Rectal smooth muscle tissue (tissue), 1 donor: ENCODE results near the gene CHRNB1.

ENCODE experiments used
- H3K27ac ChIP-seq: one replicate; pipeline ENCODE4 v1.7.0; 2013; ENCODE audit warnings: low read depth, low read length, inconsistent platforms
- H3K27me3 ChIP-seq: one replicate; pipeline ENCODE4 v1.7.0; 2013; ENCODE audit warnings: low read length; ENCODE audit not compliant: control insufficient read depth, insufficient read depth
- H3K36me3 ChIP-seq: one replicate; pipeline ENCODE4 v1.7.0; 2013; ENCODE audit warnings: low read length; ENCODE audit not compliant: control insufficient read depth, insufficient read depth
- H3K4me1 ChIP-seq: one replicate; pipeline ENCODE4 v1.7.0; 2013; ENCODE audit warnings: low read length; ENCODE audit not compliant: control insufficient read depth, insufficient read depth
- H3K4me3 ChIP-seq: one replicate; pipeline ENCODE4 v1.7.0; 2013; ENCODE audit warnings: low read length
- H3K9ac ChIP-seq: one replicate; pipeline ENCODE4 v1.7.0; 2013; ENCODE audit warnings: low read length

Gene CHRNB1

DNA sequence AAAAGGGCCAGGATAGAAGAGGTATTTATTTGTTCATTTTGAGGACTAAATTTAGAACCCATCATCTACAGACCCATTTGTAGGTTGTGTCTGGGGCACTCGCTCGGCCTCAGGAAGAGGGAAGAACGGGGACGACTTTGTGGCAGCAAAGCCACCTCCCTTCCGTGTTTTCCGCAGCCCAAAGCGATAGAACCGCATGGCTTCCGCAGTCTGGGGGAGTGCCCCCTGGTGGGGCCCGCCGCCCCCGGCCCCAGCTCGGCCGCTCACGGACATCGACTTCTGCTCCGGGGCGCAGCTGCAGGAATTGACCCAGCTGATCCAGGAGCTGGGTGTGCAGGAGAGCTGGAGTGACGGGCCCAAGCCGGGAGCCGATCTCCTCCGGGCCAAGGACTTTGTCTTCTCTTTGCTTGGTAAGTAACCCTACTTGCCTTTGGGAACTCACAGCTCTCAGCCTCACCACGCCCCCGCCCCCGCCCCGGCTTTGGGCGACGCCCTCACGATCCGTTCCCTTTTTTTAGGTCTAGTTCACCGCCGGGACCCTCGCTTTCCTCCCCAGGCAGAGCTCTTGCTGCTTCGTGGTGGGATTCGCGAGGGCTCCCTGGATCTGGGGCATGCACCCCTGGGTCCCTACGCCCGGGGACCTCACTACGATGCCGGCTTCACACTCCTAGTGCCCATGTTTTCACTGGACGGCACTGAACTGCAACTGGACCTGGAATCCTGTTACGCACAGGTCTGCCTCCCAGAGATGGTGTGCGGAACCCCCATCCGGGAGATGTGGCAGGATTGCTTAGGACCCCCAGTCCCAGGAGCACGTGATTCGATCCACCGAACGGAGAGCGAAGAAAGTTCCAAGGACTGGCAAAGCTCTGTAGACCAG is 8.9 kb upstream of the CHRNB1 start:
- no peaks in the 10 kb centered on the region for H3K36me3 ChIP-seq
- H3K27me3 ChIP-seq = peaks cover 24% of the 10 kb centered on the region
- H3K4me1 ChIP-seq = peaks cover 15% of the 10 kb centered on the region
- H3K4me3 ChIP-seq = peak overlapping the region; percentile 67
- H3K27ac ChIP-seq = no peak overlapping the region
- peak overlapping the region; percentile 57 for H3K9ac ChIP-seq

- H3K27me3 ChIP-seq = peaks cover 29% of the 10 kb centered on the region
- peak overlapping the region; percentile 67 for H3K4me3 ChIP-seq
- H3K4me1 ChIP-seq = peaks cover 15% of the 10 kb centered on the region
- H3K9ac ChIP-seq = no peak overlapping the region
- H3K27ac ChIP-seq = no peak overlapping the region
- H3K36me3 ChIP-seq = no peaks in the 10 kb centered on the region
Observed at GRCh38 chr17:7436556-7437368, 8.1 kb upstream of the CHRNB1 start.

- Histone ChIP-seq H3K9ac (no peak overlapping the region), H3K4me1 (peaks cover 15% of the 10 kb centered on the region), H3K27ac (no peak overlapping the region), H3K4me3 (peak overlapping the region; percentile 40), H3K36me3 (no peaks in the 10 kb centered on the region), H3K27me3 (peaks cover 32% of the 10 kb centered on the region)
Observed at GRCh38 chr17:7437369-7437863, 7.4 kb upstream of the CHRNB1 start.

DNA sequence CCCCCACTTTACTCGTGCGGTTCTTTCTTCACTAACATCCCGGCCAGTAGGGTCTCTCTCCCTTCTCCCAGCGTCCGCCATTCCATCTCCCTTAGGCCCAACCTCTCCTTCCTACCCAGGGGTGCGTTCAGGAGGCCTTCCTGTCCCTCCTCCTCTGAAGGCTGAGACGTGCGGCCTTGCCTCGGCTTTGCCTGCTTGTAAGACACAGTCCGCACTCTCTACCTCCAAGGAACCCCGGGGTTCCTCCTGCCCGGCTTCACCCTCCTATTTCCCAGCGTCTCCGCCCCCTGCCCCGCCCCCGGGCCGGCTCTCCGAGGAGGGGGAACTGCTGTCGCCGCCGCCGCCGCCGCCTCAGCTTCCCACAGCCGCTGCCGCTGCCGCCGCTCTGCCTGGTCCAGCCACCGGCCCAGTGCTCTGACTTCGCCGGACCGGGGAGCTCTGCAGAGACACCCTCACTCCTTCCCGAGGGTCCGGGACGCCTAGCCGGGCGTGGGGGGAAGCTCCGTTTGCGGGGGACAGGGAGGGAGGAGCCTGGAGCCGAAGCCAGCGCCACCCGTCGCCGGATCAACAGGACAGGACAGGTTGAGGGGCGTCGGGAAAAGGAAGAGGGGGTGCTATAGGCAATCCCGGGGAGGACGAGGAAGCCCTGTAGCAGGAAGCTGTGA is 6.8 kb upstream of the CHRNB1 start:
- peaks cover 15% of the 10 kb centered on the region for H3K4me1 ChIP-seq
- H3K4me3 ChIP-seq = peak overlapping the region; percentile 40
- peak overlapping the region; percentile 10 for H3K9ac ChIP-seq
- H3K27me3 ChIP-seq = peaks cover 32% of the 10 kb centered on the region
- H3K36me3 ChIP-seq = no peaks in the 10 kb centered on the region
- no peak overlapping the region for H3K27ac ChIP-seq

- H3K27ac ChIP-seq = no peak overlapping the region
- H3K9ac ChIP-seq = peak overlapping the region; percentile 10
- H3K4me1 ChIP-seq = peaks cover 15% of the 10 kb centered on the region
- peaks cover 32% of the 10 kb centered on the region for H3K27me3 ChIP-seq
- peak overlapping the region; percentile 24 for H3K4me3 ChIP-seq
- H3K36me3 ChIP-seq = no peaks in the 10 kb centered on the region
Observed at GRCh38 chr17:7438656-7439460, 6.0 kb upstream of the CHRNB1 start.

GRCh38 chr17:7439462-7440112 is 5.3 kb upstream of the CHRNB1 start, which contains the start of gene FGF11:
Gene FGF11, plus strand, starts transcription at chr17:7439512. Its CDS starts 109 bp downstream, at chr17:7439621.
- H3K9ac ChIP-seq = peak within 1 kb of the TSS; percentile 10
- H3K36me3 ChIP-seq = no peaks in the 10 kb centered on the region
- peaks cover 32% of the 10 kb centered on the region for H3K27me3 ChIP-seq
- H3K27ac ChIP-seq = no peak within 1 kb of the TSS
- H3K4me3 ChIP-seq = peak within 1 kb of the TSS; percentile 57
- H3K4me1 ChIP-seq = peaks cover 15% of the 10 kb centered on the region

- Histone ChIP-seq H3K4me1 (peaks cover 15% of the 10 kb centered on the region), H3K4me3 (peak overlapping the region; percentile 57), H3K9ac (no peak overlapping the region), H3K36me3 (no peaks in the 10 kb centered on the region), H3K27ac (no peak overlapping the region), H3K27me3 (peaks cover 36% of the 10 kb centered on the region)
Observed at GRCh38 chr17:7440113-7440833, 4.6 kb upstream of the CHRNB1 start.

DNA sequence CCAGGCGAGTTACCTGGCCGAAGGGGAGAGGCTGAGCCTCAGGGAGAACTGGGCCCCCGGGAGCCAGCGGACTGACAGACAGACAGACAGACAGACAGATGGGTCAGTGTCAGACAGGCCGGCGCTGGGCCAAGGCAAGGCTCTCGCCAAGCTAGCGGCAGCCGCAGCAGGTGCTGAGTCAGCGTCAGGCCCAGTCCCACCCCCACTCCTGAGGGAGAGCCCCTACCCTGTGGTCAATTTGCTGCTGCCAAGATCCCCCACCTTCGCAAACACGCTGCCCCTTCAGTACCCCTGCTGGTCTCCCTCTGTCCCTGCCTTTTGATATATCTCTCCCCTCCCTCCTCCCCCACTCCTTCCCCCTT is 4.0 kb upstream of the CHRNB1 start:
- Histone ChIP-seq H3K9ac (no peak overlapping the region), H3K27me3 (peaks cover 39% of the 10 kb centered on the region), H3K4me1 (peaks cover 11% of the 10 kb centered on the region), H3K4me3 (no peak overlapping the region), H3K36me3 (no peaks in the 10 kb centered on the region), H3K27ac (no peak overlapping the region)

- no peak overlapping the region for H3K4me3 ChIP-seq
- no peak overlapping the region for H3K27ac ChIP-seq
- no peaks in the 10 kb centered on the region for H3K36me3 ChIP-seq
- H3K4me1 ChIP-seq = peaks cover 10% of the 10 kb centered on the region
- peaks cover 39% of the 10 kb centered on the region for H3K27me3 ChIP-seq
- H3K9ac ChIP-seq = no peak overlapping the region
Observed at GRCh38 chr17:7441266-7441665, 3.6 kb upstream of the CHRNB1 start.

DNA sequence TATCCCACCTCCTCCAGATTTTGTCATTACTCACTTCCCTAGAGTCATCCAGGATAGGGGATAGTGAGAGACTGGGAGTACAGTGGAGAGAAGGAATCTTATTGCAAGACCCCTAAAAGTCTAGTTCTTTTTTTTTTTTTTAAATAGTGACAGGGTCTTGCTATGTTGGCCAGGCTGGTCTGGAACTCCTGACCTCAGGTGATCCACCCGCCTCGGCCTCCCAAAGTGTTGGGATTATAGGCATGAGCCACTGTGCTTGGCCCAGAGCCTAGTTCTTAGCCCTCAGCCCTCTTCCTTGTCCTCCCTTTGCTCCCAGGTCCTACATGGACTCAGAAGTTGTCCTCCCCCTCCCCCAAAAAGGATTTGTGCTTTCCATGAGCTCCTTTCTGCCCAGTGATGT is 2.7 kb upstream of the CHRNB1 start:
- Histone ChIP-seq H3K9ac (no peak overlapping the region), H3K4me3 (no peak overlapping the region), H3K27ac (no peak overlapping the region), H3K27me3 (peaks cover 41% of the 10 kb centered on the region), H3K36me3 (no peaks in the 10 kb centered on the region), H3K4me1 (peaks cover 6% of the 10 kb centered on the region)
